ENCODE data around the gene CAGE1. TPM values are rescaled to one million over a fixed set of nuclear protein-coding genes. Genes with fewer than 3 reads are reported as not detected.

Gene CAGE1
- polyA plus RNA-seq, 2 of the 4 experiments (the other 2 are of a cell fraction) = 0.09 to 0.12 TPM

- CTCF ChIA-PET = no interaction called here
These were observed 87.8 kb downstream of the CAGE1 start for GRCh38 chr6:7301702-7302101.

GRCh38 chr6:7300926-7301325 lies 88.6 kb downstream of the CAGE1 start:
- TF ChIP-seq SREBF2 (IDR thresholded peaks at IDR 0.05) (no peak), RFX5 (IDR thresholded peaks at IDR 0.05) (no peak), NPAS2 (CRISPR knock-in tag; IDR thresholded peaks at IDR 0.05; ENCODE audit: borderline replicate concordance) (no peak), HOXA7 (CRISPR knock-in tag; IDR thresholded peaks at IDR 0.05) (no peak), USF2 (IDR thresholded peaks at IDR 0.05) (no peak), FOSB (CRISPR knock-in tag; IDR thresholded peaks at IDR 0.05) (no peak), TP53 (CRISPR knock-in tag; IDR thresholded peaks at IDR 0.05) (no peak), CBX8 (IDR thresholded peaks at IDR 0.05) (no peak), HOXB13 (CRISPR knock-in tag; IDR thresholded peaks at IDR 0.05; ENCODE audit: low read depth) (no peak), GATA3 (IDR thresholded peaks at IDR 0.05; ENCODE audit: borderline replicate concordance) (no peak), ZSCAN20 (CRISPR knock-in tag; IDR thresholded peaks at IDR 0.05) (no peak), POLR2A (IDR thresholded peaks at IDR 0.05; ENCODE audit: low read length) (no peak), REST (IDR thresholded peaks at IDR 0.05) (no peak)
- POLR2A ChIA-PET = no interaction called here
- H3K27ac ChIP-seq = no peak overlapping the region
- H3K4me1 ChIP-seq = no peaks in the 10 kb centered on the region
- no peak for FAIRE-seq
- DNase-seq (ENCODE audit: low read depth in 1 of 2, low spot score in 1 of 2) = no peak
- no peaks in the 10 kb centered on the region for H3K9me3 ChIP-seq
- no peak overlapping the region for H3K4me2 ChIP-seq
- ATAC-seq = no peak
- no peak overlapping the region for H3K4me3 ChIP-seq
- WGBS (ENCODE audit: missing lambda C conversion rate) = 91% methylated on average over 5 of the region's 5 CpGs
- CTCF ChIA-PET = no interaction called here

More at GRCh38 chr6:7301702-7302101, 87.8 kb downstream of the CAGE1 start:
- Histone ChIP-seq H3K27ac (no peak overlapping the region), H3K4me1 (no peaks in the 10 kb centered on the region), H3K4me3 (no peak overlapping the region), H3K4me2 (no peak overlapping the region), H3K9me3 (no peaks in the 10 kb centered on the region)
- FAIRE-seq (no peak), ATAC-seq (no peak), DNase-seq (ENCODE audit: low read depth in 1 of 2, low spot score in 1 of 2) (no peak)
- no peak for TF ChIP-seq CTCF (IDR thresholded peaks at IDR 0.05)
- no peak for TF ChIP-seq GATA3 (IDR thresholded peaks at IDR 0.05; ENCODE audit: borderline replicate concordance)
- TF ChIP-seq SMC3 (IDR thresholded peaks at IDR 0.05) = no peak
- TF ChIP-seq NR3C1 (IDR thresholded peaks at IDR 0.05) = no peak
- no peak for TF ChIP-seq NFE2L2 (conservative IDR thresholded peaks at IDR 0.05; ENCODE audit: low read length)
- no peak for TF ChIP-seq KDM5A (IDR thresholded peaks at IDR 0.05)
- no peak for TF ChIP-seq RCOR1 (IDR thresholded peaks at IDR 0.05; ENCODE audit: low read depth, low read length)
- TF ChIP-seq EHMT2 (IDR thresholded peaks at IDR 0.05; ENCODE audit: low read depth) = no peak
- no peak for TF ChIP-seq MAZ (IDR thresholded peaks at IDR 0.05; ENCODE audit: borderline replicate concordance, low read depth, low read length)
- TF ChIP-seq POLR2A (IDR thresholded peaks at IDR 0.05; ENCODE audit: low read length) = no peak
- TF ChIP-seq HDAC2 (IDR thresholded peaks at IDR 0.05) = no peak
- TF ChIP-seq FOSL2 (IDR thresholded peaks at IDR 0.05) = no peak
- TF ChIP-seq FOSL2 (CRISPR knock-in tag; IDR thresholded peaks at IDR 0.05) = no peak
- TF ChIP-seq REST (IDR thresholded peaks at IDR 0.05) = no peak
- POLR2A ChIA-PET = no interaction called here
- 89% methylated on average over 7 of the region's 7 CpGs for WGBS (ENCODE audit: missing lambda C conversion rate)

All from A549 (cell line).